Ovary (tissue), 9 donors: ENCODE measurements around the gene CACFD1. TPM values are rescaled to one million over a fixed set of nuclear protein-coding genes. Genes with fewer than 3 reads are reported as not detected.

ENCODE experiments used
- DNase-seq, 5 donors: peaks; one replicate each; pipeline ENCODE4 v3.0.0-alpha.2; 2019 to 2020
- H3K27ac ChIP-seq, 2 donors: fragments of 200-600 bp; one replicate each; pipeline versions ENCODE4 v1.5.1 to v1.8.0; 2019 to 2022
- H3K27me3 ChIP-seq: fragments of 200-600 bp; one replicate; pipeline ENCODE4 v1.8.0; 2022
- H3K36me3 ChIP-seq: fragments of 200-600 bp; sonication (generic); one replicate; pipeline ENCODE4 v1.5.1; 2019
- H3K4me1 ChIP-seq: one replicate; pipeline ENCODE4 v1.8.1; 2013; ENCODE audit warnings: mild to moderate bottlenecking, moderate library complexity; ENCODE audit not compliant: insufficient read depth
- H3K4me3 ChIP-seq: fragments of 200-600 bp; sonication (generic); one replicate; pipeline ENCODE4 v1.5.1; 2017
- H3K9me3 ChIP-seq, 2 donors: fragments of 200-600 bp in 1 of 2; sonication (generic) in 1 of 2; one replicate each; pipeline versions ENCODE4 v1.5.1 to v1.8.1; 2013 to 2019; ENCODE audit warnings: mild to moderate bottlenecking in 1 of 2, moderate library complexity in 1 of 2
- CTCF ChIP-seq, 3 donors: fragments of 450-650 bp in 2 of 3; fragments of 200-600 bp in 1 of 3; IDR thresholded peaks; one replicate each; pipeline versions ENCODE4 v1.5.1 to v1.8.0; 2016 to 2022; ENCODE audit warnings: antibody characterized with exemption in 3 of 3, mild to moderate bottlenecking in 1 of 3
- EP300 ChIP-seq: sonication (generic); formaldehyde crosslinking; IDR thresholded peaks from one replicate; pipeline ENCODE4 v1.6.1; 2017; ENCODE audit warnings: antibody characterized with exemption
- POLR2A ChIP-seq: fragments of 450-650 bp; IDR thresholded peaks from one replicate; pipeline ENCODE4 v1.6.1; 2017; ENCODE audit warnings: antibody characterized with exemption, mild to moderate bottlenecking, moderate library complexity
- WGBS, 3 donors: extraction: QIAGEN DNeasy Blood & Tissue Kit in 1 of 3; methylation state at CpG; one replicate each; pipeline versions ENCODE4 v1.1.5 to v1.1.7; 2013 to 2017; 5-methylcytosine and 5-hydroxymethylcytosine counted together
- intact Hi-C, 4 donors: fragments of 100-400 bp; cut with DNase I; formaldehyde crosslinking; loops; one replicate each; pipeline versions ENCODE4 v1.11.0 to v1.15.1; 2022 to 2023
- polyA plus RNA-seq, 2 donors: library from polyadenylated mRNA; stranded (reverse); fragments of 200-250 nt in 1 of 2; fragments of 350-450 nt in 1 of 2; fragmentation: Illumina TruSeq in 1 of 2; extraction: RNeasy Lipid Tissue Mini Kit (QIAGEN cat#74804) in 1 of 2; gene quantifications; one replicate each; pipeline ENCODE4 v1.2.3, GENCODE V29; 2013 to 2014
- total RNA-seq, 7 donors: library from RNA; depleted of rRNA in 2 of 7; stranded (reverse); fragments of >200 nt in 2 of 7; fragmentation: NEBNext Ultra II Directional in 3 of 7; extraction: Animal tissue kit (Norgen Biotek cat#: 25700) in 3 of 7; gene quantifications; one replicate each; pipeline versions ENCODE4 v1.1.0 to v1.2.4, GENCODE V29; 2016 to 2023
- donor health status: DM: no; HTN: no; CAD: no; lungs with moderate emphysema.
- donor health status: DM: no; HTN: no; CAD: no.
- donor health status: Bipolar disorder and iron deficiency.
- donor health status: DM: yes; HTN: yes; CAD: no.
- donor health status: DM: no; HTN: no; CAD: no.
- donor health status: DM: yes; HTN: yes; CAD: no.

Gene CACFD1
- total and polyA plus RNA-seq, 9 donors, result 1.6 to 23.4 (median 16.0) TPM

- Histone ChIP-seq H3K9me3 (no peaks in the 10 kb centered on the region), H3K27ac (peak overlapping the region; percentile 79 to 97), H3K4me1 (peaks cover 3% of the 10 kb centered on the region), H3K4me3 (peak overlapping the region; percentile 59), H3K36me3 (no peaks in the 10 kb centered on the region), H3K27me3 (no peaks in the 10 kb centered on the region)
- peak in 3 of 5 donors; percentile 76 to 80 (median 76) for DNase-seq
- TF ChIP-seq EP300 (no peak), CTCF (IDR thresholded peaks at IDR 0.05) (no peak), POLR2A (no peak)
- intact Hi-C loops, result no loop called here
- WGBS, 3 donors, result 9 to 23% (median 18%) methylated on average over 22 to 30 of the region's 30 CpGs
These were observed 812 bp downstream of the CACFD1 start for GRCh38 chr9:133460405-133461175.

DNA sequence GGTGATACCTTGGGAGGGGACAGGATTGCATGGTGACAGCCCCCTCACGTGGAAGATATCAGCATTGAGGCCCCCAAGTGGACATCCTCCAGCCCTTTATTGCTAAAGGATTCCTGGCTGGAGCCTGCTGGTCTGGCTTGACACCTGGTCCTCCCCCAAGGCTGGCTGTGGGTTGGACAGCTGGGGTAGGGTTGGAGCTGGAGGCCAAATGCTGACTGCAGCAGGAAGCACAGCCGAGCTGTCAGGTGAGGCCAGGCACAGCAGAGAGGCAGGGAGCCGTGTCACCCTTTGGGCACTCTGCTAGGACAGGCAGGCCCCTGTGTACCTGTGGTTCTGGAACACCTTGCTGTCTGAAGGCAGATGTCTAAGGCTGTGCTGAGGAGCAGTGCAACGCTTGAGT is 2.2 kb downstream of the CACFD1 start:
- WGBS, 3 donors, result 67 to 78% (median 69%) methylated on average over 4 of the region's 4 CpGs

DNA sequence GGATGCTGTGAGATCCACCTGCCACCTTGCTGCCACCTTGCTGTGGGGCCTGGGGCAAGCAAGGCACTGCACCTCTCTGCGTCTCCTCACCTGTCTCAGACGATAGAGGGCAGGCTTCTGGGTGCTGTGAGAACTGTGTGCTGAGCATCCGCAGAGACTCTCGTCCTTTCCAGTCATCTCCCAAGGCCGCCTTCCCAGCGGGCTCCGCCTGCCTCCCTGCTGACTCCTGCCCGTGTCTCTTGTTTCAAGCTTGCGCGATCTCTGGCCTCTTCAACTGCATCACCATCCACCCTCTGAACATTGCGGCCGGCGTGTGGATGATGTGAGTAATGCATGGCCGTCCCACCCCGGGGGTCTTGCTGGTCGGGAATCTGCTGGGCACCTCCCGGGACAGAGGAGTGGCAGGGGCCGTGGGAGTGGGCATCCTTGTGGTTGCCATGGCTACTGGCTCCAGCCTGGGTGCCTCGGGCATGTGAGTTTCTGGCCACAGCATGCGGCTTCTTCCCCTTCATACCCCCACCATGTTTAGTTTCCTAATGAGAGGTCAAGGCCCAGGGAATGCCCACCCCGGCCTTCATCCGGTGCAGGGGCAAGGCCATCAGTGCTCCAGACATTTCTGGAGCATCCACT is 3.6 kb downstream of the CACFD1 start:
- 83 to 88% (median 88%) methylated on average over 22 of the region's 22 CpGs for WGBS, 3 donors
- no peak for DNase-seq
- Histone ChIP-seq H3K9me3 (no peaks in the 10 kb centered on the region), H3K27me3 (no peaks in the 10 kb centered on the region), H3K4me1 (peaks cover 3% of the 10 kb centered on the region), H3K4me3 (no peak overlapping the region), H3K36me3 (no peaks in the 10 kb centered on the region), H3K27ac (no peak overlapping the region)
- intact Hi-C loops, result no loop called here
- TF ChIP-seq EP300 (no peak), CTCF (IDR thresholded peaks at IDR 0.05) (no peak), POLR2A (no peak)

More for the DNA sequence above, 2.2 kb downstream of the CACFD1 start:
- intact Hi-C loops, result no loop called here
- TF ChIP-seq POLR2A (no peak), CTCF (IDR thresholded peaks at IDR 0.05) (no peak), EP300 (no peak)
- H3K4me1 ChIP-seq, result peaks cover 3% of the 10 kb centered on the region
- no peaks in the 10 kb centered on the region for H3K9me3 ChIP-seq
- no peak for DNase-seq
- no peak overlapping the region for H3K27ac ChIP-seq
- H3K4me3 ChIP-seq, result no peak overlapping the region
- no peaks in the 10 kb centered on the region for H3K36me3 ChIP-seq
- no peaks in the 10 kb centered on the region for H3K27me3 ChIP-seq

- Histone ChIP-seq H3K27ac (no peak overlapping the region), H3K9me3 (no peaks in the 10 kb centered on the region), H3K27me3 (no peaks in the 10 kb centered on the region), H3K4me1 (peaks cover 3% of the 10 kb centered on the region), H3K36me3 (no peaks in the 10 kb centered on the region), H3K4me3 (no peak overlapping the region)
- TF ChIP-seq EP300 (no peak), CTCF (IDR thresholded peaks at IDR 0.05) (no peak), POLR2A (no peak)
- 67 to 74% (median 70%) methylated on average over 24 of the region's 24 CpGs for WGBS, 3 donors
- peak in 2 of 5 donors; percentile 23 to 65 for DNase-seq
- intact Hi-C loops, result no loop called here
These were observed 4.3 kb downstream of the CACFD1 start for GRCh38 chr9:133463864-133464615.
